GM21528 (cell line): ENCODE data around the gene VSX2.

Experiments
- ATAC-seq: cut with Tn5 transposase; IDR thresholded peaks from one replicate; pipeline ENCODE4 v1.9.1; 2021; ENCODE audit warnings: mild to moderate bottlenecking, moderate library complexity; ENCODE audit not compliant: unreplicated experiment, low FRiP score

VSX2 gene

GRCh38 chr14:74220991-74221390 lies 18.3 kb upstream of the VSX2 start:
- ATAC-seq = no peak

- no peak for ATAC-seq
Measured at GRCh38 chr14:74221741-74222140, 17.5 kb upstream of the VSX2 start.

- no peak for ATAC-seq
Measured at GRCh38 chr14:74223016-74223415, 16.2 kb upstream of the VSX2 start.

- ATAC-seq = no peak
Measured at GRCh38 chr14:74231784-74232183, 7.5 kb upstream of the VSX2 start.

- ATAC-seq = no peak
Measured at GRCh38 chr14:74235017-74235416, 4.2 kb upstream of the VSX2 start.

GRCh38 chr14:74237441-74237840 lies 1.8 kb upstream of the VSX2 start:
- ATAC-seq = no peak

GRCh38 chr14:74239848-74240793 lies 872 bp downstream of the VSX2 start:
- no peak for ATAC-seq

- ATAC-seq = no peak
Measured at GRCh38 chr14:74240794-74241651, 1.8 kb downstream of the VSX2 start.

- no peak for ATAC-seq
Measured at GRCh38 chr14:74241652-74242017, 2.4 kb downstream of the VSX2 start.

GRCh38 chr14:74242021-74242779 lies 3.0 kb downstream of the VSX2 start:
- no peak for ATAC-seq

GRCh38 chr14:74242780-74243042 lies 3.5 kb downstream of the VSX2 start:
- no peak for ATAC-seq

- no peak for ATAC-seq
Measured at GRCh38 chr14:74243051-74243450, 3.8 kb downstream of the VSX2 start.

GRCh38 chr14:74244115-74244514 lies 4.9 kb downstream of the VSX2 start:
- no peak for ATAC-seq

GRCh38 chr14:74245292-74245691 lies 6.0 kb downstream of the VSX2 start:
- no peak for ATAC-seq

GRCh38 chr14:74246542-74246941 lies 7.3 kb downstream of the VSX2 start:
- ATAC-seq = no peak

- ATAC-seq = no peak
Measured at GRCh38 chr14:74248017-74248416, 8.8 kb downstream of the VSX2 start.

- ATAC-seq = no peak
Measured at GRCh38 chr14:74249433-74250375, 10.5 kb downstream of the VSX2 start.

- no peak for ATAC-seq
Measured at GRCh38 chr14:74255281-74255680, 16.0 kb downstream of the VSX2 start.

- ATAC-seq = peak; percentile 72
Measured at GRCh38 chr14:74257078-74257940, 18.1 kb downstream of the VSX2 start.
